Measurements from ENCODE around the gene KRTAP10-10.
"Not testable (repeated sequence)": the region's sequence is repeated elsewhere in the genome, so short reads cannot be mapped to it uniquely, and the experiment has no call there.

The KRTAP10-10 gene, protein sequence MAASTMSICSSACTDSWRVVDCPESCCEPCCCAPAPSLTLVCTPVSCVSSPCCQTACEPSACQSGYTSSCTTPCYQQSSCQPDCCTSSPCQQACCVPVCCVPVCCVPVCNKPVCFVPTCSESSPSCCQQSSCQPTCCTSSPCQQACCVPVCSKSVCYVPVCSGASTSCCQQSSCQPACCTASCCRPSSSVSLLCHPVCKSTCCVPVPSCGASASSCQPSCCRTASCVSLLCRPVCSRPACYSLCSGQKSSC

DNA sequence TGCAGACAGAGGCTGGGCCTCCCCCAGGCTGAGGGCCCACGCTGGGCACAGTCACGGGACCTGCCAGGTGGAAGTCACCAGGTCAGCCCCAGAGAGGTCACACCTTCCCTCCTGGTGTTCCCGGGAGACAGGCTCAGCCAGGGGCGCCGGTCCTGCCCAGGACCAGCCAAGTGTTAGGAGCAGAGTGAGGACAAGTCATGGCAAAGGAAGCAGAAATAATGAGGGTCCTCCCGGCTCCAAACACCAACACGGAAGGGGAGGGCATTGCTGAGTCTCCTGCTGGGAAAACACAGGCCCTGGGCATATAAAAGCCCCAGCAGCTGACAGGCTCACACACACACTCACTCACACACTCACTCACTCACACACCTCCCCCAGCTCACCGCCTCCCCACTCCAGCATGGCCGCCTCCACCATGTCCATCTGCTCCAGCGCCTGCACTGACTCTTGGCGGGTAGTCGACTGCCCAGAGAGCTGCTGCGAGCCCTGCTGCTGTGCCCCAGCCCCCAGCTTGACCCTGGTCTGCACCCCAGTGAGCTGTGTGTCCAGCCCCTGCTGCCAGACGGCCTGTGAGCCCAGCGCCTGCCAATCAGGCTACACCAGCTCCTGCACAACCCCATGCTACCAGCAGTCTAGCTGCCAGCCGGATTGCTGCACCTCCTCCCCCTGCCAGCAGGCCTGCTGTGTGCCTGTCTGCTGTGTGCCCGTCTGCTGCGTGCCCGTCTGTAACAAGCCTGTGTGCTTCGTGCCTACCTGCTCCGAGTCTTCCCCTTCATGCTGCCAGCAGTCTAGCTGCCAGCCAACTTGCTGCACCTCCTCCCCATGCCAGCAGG is at the start of gene KRTAP10-10:
TSS of gene KRTAP10-10 (plus strand) at position 339 of the 833 bp plus-strand sequence. CDS start at position 401, 62 bp downstream.
- no peak for DNase-seq (ENCODE audit: low read depth in 1 of 2, low spot score in 1 of 2)

- no peak for DNase-seq (ENCODE audit: low read depth in 1 of 2, low spot score in 1 of 2)
Measured at GRCh38 chr21:44589094-44589493, 48.1 kb upstream of the KRTAP10-10 start.

- DNase-seq (ENCODE audit: low read depth in 1 of 2, low spot score in 1 of 2): no peak
Measured at GRCh38 chr21:44589586-44590305, 47.4 kb upstream of the KRTAP10-10 start.

DNA sequence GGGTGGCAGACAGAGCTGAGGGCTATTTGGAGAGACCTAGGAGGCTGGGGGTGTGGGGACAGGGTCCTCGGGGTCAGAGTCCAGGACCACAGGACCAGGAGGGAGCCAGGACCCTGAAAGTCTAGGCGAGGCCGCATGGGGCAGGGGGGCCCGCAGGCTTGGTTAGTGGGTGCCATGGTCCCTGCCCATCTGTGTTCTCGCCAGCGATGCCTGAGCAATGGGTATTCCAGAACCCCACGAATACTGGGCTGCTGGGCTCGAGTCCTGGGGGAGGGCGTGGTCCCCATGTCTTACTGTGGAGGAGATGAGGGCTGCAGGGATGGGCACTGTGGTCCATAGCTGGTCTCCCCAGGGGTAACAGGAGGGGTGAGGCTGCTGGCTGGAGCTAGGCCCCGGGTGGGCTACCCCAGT is 46.8 kb upstream of the KRTAP10-10 start:
- DNase-seq (ENCODE audit: low read depth in 1 of 2, low spot score in 1 of 2): no peak

DNA sequence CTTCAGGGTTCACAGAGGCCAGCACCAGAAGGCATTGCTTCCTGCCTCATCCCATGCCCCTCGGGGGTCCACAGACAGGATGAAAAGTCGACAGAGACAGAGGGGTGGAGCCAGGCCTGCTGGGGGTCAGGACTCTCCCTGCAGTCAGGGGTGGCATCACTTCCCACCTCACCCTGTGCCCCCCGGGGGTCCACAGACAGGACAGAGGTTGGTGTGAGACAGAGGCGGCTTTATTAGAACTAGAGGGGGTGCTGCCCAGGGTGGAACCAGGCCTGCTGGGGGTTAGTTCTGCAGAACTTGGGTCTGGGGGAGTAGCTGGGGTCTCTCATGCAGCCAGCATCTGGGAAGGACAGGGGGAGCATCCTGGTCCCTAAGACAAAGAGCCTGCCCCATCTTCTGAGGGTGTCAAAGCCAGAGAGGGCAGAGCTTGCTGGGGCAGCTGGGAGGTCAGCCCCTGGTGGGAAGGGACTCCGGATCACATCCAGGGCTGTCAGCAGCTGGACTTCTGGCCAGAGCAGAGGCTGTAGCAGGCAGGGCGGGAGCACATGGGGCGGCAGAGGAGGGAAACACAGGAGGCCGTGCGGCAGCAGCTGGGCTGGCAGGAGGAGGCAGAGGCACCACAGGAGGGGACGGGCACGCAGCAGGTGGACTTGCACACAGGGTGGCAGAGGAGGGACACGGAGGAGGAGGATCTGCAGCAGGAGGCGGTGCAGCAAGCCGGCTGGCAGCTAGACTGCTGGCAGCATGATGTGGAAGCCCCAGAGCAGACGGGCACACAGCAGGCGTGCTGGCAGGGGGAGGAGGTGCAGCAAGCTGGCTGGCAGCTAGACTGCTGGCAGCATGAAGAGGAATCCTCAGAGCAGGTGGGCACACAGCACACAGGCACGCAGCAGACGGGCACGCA is 46.0 kb upstream of the KRTAP10-10 start:
- DNase-seq (ENCODE audit: low read depth in 1 of 2, low spot score in 1 of 2): not testable (repeated sequence)

DNA sequence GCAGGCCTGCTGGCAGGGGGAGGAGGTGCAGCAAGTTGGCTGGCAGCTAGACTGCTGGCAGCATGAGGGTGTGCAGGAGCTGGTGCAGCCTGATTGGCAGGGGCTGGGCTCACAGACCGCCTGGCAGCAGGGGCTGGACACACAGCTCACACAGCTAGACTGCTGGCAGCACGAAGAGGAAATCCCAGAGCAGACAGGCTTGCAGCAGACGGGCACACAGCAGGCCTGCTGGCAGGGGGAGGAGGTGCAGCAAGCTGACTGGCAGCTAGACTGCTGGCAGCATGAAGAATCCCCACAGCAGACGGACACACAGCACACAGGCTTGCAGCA is 45.4 kb upstream of the KRTAP10-10 start:
- DNase-seq (ENCODE audit: low read depth in 1 of 2, low spot score in 1 of 2): not testable (repeated sequence)

- DNase-seq (ENCODE audit: low read depth in 1 of 2, low spot score in 1 of 2): no peak
Measured at GRCh38 chr21:44592446-44593311, 44.5 kb upstream of the KRTAP10-10 start, which contains the start of gene KRTAP10-6. TSS of gene KRTAP10-6 (minus strand) at chr21:44592505. CDS start at chr21:44592484, 21 bp downstream.

DNA sequence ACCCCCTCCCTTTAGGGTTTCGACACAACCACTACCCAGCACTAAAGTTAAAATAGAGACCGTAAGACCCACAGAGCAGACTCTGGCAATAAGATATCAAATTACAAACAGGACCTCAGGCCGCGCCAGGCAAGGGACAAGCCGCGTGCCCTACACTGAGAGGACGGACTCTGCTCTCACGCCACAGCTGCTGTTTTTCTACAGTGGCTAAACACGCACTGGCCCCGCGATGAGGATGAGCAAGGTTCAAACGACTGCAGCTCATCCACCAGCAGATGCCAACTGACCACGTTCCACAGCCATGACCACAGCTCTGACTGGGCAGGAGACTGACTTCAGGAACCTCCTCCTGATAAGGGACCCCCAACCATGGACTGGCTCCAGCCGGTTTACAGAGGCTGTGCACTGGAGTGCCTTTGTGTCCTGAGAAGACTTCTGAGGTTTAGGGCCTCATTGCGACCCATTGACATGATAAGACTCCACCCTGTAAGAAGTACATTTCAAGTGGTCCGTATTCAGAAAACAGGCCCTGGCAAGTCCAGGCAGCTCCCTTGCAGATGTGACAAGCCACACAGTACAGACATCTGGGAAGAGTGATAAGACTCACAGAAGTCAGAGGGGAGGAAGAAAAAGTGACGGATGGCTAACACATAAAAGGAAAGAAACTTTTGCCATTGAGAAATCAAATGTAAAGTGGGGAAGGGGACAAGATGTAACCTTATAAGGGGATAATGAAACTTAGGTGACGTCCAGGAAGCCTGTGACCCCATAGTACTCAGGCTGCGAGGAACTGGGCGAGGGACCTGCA is 43.4 kb upstream of the KRTAP10-10 start:
- DNase-seq (ENCODE audit: low read depth in 1 of 2, low spot score in 1 of 2): no peak

DNA sequence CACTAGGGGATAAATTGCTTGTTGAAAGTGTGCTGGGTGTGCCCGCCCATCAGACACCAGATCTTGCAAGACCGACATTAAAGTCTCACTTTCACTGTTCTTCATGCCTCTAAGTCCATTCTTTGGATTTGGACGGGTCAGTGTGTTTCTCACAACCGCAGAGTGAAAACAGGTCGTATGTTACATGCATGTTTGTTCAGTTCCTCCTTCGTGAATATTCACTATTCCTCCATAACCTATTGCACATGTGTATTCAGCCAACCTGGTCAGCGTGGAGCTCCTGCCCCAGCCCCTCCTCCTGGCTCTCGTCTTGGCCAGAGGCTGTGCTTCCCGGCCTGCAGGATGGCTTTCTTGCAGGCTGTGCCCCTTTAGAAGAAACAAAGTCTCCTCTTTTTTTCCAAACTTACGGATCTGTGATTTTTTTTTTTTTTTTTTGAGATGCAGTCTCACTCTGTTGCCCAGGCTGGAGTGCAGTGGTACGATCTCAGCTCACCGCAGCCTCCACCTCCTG is 42.7 kb upstream of the KRTAP10-10 start:
- DNase-seq (ENCODE audit: low read depth in 1 of 2, low spot score in 1 of 2): no peak

GRCh38 chr21:44595524-44595923 is 41.6 kb upstream of the KRTAP10-10 start:
- no peak for DNase-seq (ENCODE audit: low read depth in 1 of 2, low spot score in 1 of 2)

DNA sequence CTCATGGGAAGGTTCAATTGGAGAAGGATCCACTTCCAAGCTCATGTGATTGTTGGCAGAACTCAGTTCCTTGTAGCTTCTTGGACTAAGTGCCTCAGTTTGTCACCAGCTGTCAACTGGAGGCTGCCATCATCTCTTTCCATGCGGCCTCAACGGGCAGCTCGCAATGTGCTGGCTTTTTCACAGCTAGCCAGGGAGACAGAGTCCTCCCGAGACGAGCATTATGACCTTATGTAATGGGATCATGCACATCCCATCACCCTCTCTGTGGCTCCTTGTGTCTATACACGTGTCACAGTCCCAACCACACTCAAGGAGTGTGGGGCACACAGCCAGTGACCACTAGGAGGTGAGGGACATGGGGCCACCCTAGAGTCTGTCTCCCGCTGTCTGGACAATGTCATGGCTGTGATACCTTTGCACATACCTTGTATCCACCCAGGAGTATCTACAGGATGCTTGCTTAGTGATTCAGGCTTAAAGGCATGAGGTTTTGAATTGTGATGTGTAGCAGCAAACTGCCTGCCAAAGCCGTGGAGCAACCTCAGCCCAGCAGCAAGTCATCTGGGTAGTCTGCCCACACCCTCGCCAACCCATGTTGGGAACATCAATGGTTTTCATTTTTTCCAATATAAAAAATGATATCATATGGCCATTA is 41.0 kb upstream of the KRTAP10-10 start:
- no peak for DNase-seq (ENCODE audit: low read depth in 1 of 2, low spot score in 1 of 2)

GRCh38 chr21:44598061-44598460 is 39.1 kb upstream of the KRTAP10-10 start:
- DNase-seq (ENCODE audit: low read depth in 1 of 2, low spot score in 1 of 2): no peak

- DNase-seq (ENCODE audit: low read depth in 1 of 2, low spot score in 1 of 2): no peak
Measured at GRCh38 chr21:44599264-44600029, 37.7 kb upstream of the KRTAP10-10 start.

DNA sequence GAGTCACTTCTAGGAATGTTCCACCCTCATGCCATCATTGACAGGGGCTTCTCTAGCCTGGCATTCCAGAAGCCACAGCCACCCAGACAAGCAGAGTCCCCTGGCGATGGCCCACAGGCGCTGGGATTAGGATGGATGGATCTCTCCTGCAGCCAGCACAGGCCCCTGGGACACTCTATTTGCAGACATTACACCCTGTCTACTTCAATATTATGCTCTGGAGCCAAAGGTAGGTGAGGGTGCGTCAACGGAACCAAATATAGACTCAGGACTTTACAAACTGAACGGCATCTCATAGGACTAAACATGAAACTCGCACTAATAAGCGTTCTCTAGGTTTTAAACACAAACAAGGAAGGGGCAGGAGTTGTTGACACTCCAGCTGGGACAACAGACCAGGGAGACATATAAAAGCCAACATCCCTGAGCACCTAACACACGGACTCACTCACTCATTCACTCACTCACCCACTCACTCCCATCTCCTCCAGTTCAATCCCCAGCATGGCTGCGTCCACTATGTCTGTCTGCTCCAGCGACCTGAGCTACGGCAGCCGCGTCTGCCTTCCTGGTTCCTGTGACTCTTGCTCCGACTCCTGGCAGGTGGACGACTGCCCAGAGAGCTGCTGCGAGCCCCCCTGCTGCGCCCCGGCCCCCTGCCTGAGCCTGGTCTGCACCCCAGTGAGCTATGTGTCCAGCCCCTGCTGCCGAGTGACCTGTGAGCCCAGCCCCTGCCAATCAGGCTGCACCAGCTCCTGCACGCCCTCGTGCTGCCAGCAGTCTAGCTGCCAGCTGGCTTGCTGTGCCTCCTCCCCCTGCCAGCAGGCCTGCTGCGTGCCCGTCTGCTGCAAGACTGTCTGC is 36.8 kb upstream of the KRTAP10-10 start, which contains the start of gene KRTAP10-7:
TSS of gene KRTAP10-7 (plus strand) at position 480 of the 861 bp plus-strand sequence. CDS start at position 505, 25 bp downstream.
- DNase-seq (ENCODE audit: low read depth in 1 of 2, low spot score in 1 of 2): not testable (repeated sequence)

- DNase-seq (ENCODE audit: low read depth in 1 of 2, low spot score in 1 of 2): not testable (repeated sequence)
Measured at GRCh38 chr21:44601091-44601490, 36.1 kb upstream of the KRTAP10-10 start.

Measured in activated CD4-positive, alpha-beta T cell treated with anti-CD3 and anti-CD28 coated beads, Interleukin-2, amount 50 U/mL, for 24 hours (primary cell).